B cell (primary cell): ENCODE results near the gene SFXN5. TPM values are rescaled to one million over a fixed set of nuclear protein-coding genes. Genes with fewer than 3 reads are reported as not detected.

Experiments used
- ATAC-seq: fragments of 200-7000 bp; cut with Tn5 transposase; one replicate; pipeline ENCODE4 v1.10.0; 2021; ENCODE audit warnings: low read depth, mild to moderate bottlenecking, moderate number of reproducible peaks, moderate library complexity
- CTCF ChIA-PET: fragments of 350-600 bp; sonication (Branson Sonifier 250); formaldehyde crosslinking; loops from one replicate; lab custom pipeline; 2021; ENCODE audit warnings: antibody characterized with exemption, inconsistent platforms; lab: Charles Lee
- POLR2A ChIA-PET: fragments of 350-600 bp; sonication (Branson Sonifier 250); formaldehyde crosslinking; loops from one replicate; lab custom pipeline; 2021; ENCODE audit warnings: antibody characterized with exemption; lab: Charles Lee
- DNase-seq: peaks from one replicate; pipeline ENCODE4 v3.0.0; 2013
- H2AFZ ChIP-seq: 2 replicates; pipeline ENCODE4 v1.6.1; 2012; ENCODE audit warnings: mild to moderate bottlenecking, low read depth, low read length; ENCODE audit not compliant: insufficient read depth, poor library complexity, severe bottlenecking
- H3K27ac ChIP-seq, 2 donors: 1 replicate in 1 of 2; 2 replicates in 1 of 2; pipeline ENCODE4 v1.5.1; 2012 to 2013; ENCODE audit warnings: low read length in 2 of 2, mild to moderate bottlenecking in 2 of 2, moderate library complexity in 1 of 2
- H3K27me3 ChIP-seq, 4 experiments: fragments of 200-600 bp in 1 of 4; sonication (generic) in 1 of 4; replicated peaks in 1 of 4; 1 replicate in 2 of 4; 2 replicates in 2 of 4; pipeline versions ENCODE4 v1.6.1 to v1.7.0; 2013 to 2016; ENCODE audit warnings: low read length in 3 of 4, mild to moderate bottlenecking in 2 of 4, mixed read lengths in 1 of 4, moderate library complexity in 1 of 4; ENCODE audit not compliant: insufficient read depth in 4 of 4, control insufficient read depth in 3 of 4; ENCODE audit errors: control extremely low read depth in 1 of 4
- H3K36me3 ChIP-seq, 2 experiments: replicated peaks in 1 of 2; 1 replicate in 1 of 2; 2 replicates in 1 of 2; pipeline versions ENCODE4 v1.6.1 to v1.7.1; 2013; ENCODE audit warnings: low read length in 1 of 2; ENCODE audit not compliant: insufficient read depth in 2 of 2, control insufficient read depth in 1 of 2; ENCODE audit errors: control extremely low read depth in 1 of 2, extremely low read depth in 1 of 2
- H3K4me1 ChIP-seq, 2 donors: fragments of 200-600 bp in 1 of 2; sonication (generic) in 1 of 2; 1 replicate in 1 of 2; 2 replicates in 1 of 2; pipeline versions ENCODE4 v1.5.1 to v1.6.1; 2013 to 2017; ENCODE audit warnings: low read length in 2 of 2; ENCODE audit not compliant: control insufficient read depth in 2 of 2, insufficient read depth in 2 of 2
- H3K4me2 ChIP-seq: replicated peaks from 2 replicates; pipeline ENCODE3; 2012; ENCODE audit warnings: mild to moderate bottlenecking, low read depth, low read length; ENCODE audit not compliant: poor library complexity, severe bottlenecking
- H3K4me3 ChIP-seq, 5 experiments: fragments of 200-600 bp in 1 of 5; sonication (generic) in 1 of 5; 1 replicate in 3 of 5; 2 replicates in 2 of 5; pipeline versions ENCODE4 v1.5.1 to v1.7.0; 2011 to 2016; ENCODE audit warnings: low read length in 4 of 5, mild to moderate bottlenecking in 4 of 5, low read depth in 2 of 5, control low read depth in 1 of 5, moderate library complexity in 1 of 5; ENCODE audit not compliant: insufficient read depth in 1 of 5; ENCODE audit errors: control extremely low read depth in 1 of 5, extremely low read depth in 1 of 5
- H3K79me2 ChIP-seq: fragments of 200-600 bp; sonication (generic); one replicate; pipeline ENCODE4 v1.6.0; 2016; ENCODE audit warnings: low read length; ENCODE audit not compliant: control insufficient read depth, insufficient read depth
- H3K9ac ChIP-seq: fragments of 200-600 bp; sonication (generic); 2 replicates; pipeline ENCODE4 v1.6.1; 2017; ENCODE audit warnings: mild to moderate bottlenecking, low read length, moderate library complexity
- H3K9me3 ChIP-seq, 3 donors: one replicate each; pipeline versions ENCODE4 v1.6.1 to v1.7.1; 2013; ENCODE audit warnings: low read length in 2 of 3; ENCODE audit not compliant: control insufficient read depth in 2 of 3, insufficient read depth in 1 of 3; ENCODE audit errors: control extremely low read depth in 1 of 3
- H4K20me1 ChIP-seq: 2 replicates; pipeline ENCODE4 v1.6.0; 2012; ENCODE audit warnings: mild to moderate bottlenecking, low read length; ENCODE audit not compliant: insufficient read depth, control insufficient read depth, poor library complexity, severe bottlenecking
- H3K27ac Mint-ChIP-seq: one replicate; pipeline ENCODE4 v1.8.0; 2021; ENCODE audit warnings: mixed read lengths
- H3K27me3 Mint-ChIP-seq: one replicate; pipeline ENCODE4 v1.8.0; 2021; ENCODE audit warnings: mixed read lengths
- H3K4me1 Mint-ChIP-seq: one replicate; pipeline ENCODE4 v1.8.0; 2021; ENCODE audit warnings: mixed read lengths
- H3K4me3 Mint-ChIP-seq: one replicate; pipeline ENCODE4 v1.8.0; 2021; ENCODE audit warnings: mixed read lengths
- H3K9me3 Mint-ChIP-seq: one replicate; pipeline ENCODE4 v1.8.0; 2022; ENCODE audit warnings: mixed read lengths; ENCODE audit not compliant: insufficient read depth
- CTCF ChIP-seq: fragments of 200-600 bp; IDR thresholded peaks from one replicate; pipeline ENCODE4 v1.8.0; 2022; ENCODE audit warnings: antibody characterized with exemption, mild to moderate bottlenecking
- EZH2 ChIP-seq: IDR thresholded peaks from 2 replicates; pipeline ENCODE4 v1.6.1; 2012; ENCODE audit warnings: borderline replicate concordance, low read depth, mild to moderate bottlenecking, moderate library complexity, low read length; ENCODE audit not compliant: insufficient read depth, poor library complexity, severe bottlenecking
- WGBS: methylation state at CpG from one replicate; pipeline ENCODE4 v1.1.5; 2013; ENCODE audit warnings: missing lambda C conversion rate; ENCODE audit not compliant: insufficient coverage; 5-methylcytosine and 5-hydroxymethylcytosine counted together
- intact Hi-C: fragments of 100-400 bp; cut with micrococcal nuclease; formaldehyde crosslinking; loops from one replicate; pipeline ENCODE4 v1.10.0; 2022
- polyA plus RNA-seq: library from polyadenylated mRNA; depleted of rRNA; stranded (reverse); fragments of >200 nt; gene quantifications from 2 replicates; pipeline ENCODE4 v1.2.3, GENCODE V29; 2012
- total RNA-seq, 2 donors: library from RNA; stranded (reverse); fragments of 120-200 nt in 1 of 2; gene quantifications; 1 replicate in 1 of 2; 2 replicates in 1 of 2; pipeline versions ENCODE4 v1.2.3 to v1.2.4, GENCODE V29; 2013 to 2022

SFXN5 gene
- total and polyA plus RNA-seq, 2 donors (not counting 1 experiment from before 2014, with no cell fraction given), result 8.0 to 16.9 TPM

- CTCF ChIA-PET, result no interaction called here
- Mint-ChIP-seq H3K9me3 (no peaks in the 10 kb centered on the region), H3K4me3 (peak overlapping the region; percentile 14), H3K4me1 (peaks cover 30% of the 10 kb centered on the region), H3K27me3 (peaks cover 64% of the 10 kb centered on the region), H3K27ac (no peak overlapping the region)
- H3K79me2 ChIP-seq, result no peaks in the 10 kb centered on the region
- H3K9me3 ChIP-seq, result peaks cover 0 to 31% (median 0%) of the 10 kb centered on the region in 3 donors
- 8% methylated on average over 2 of the region's 7 CpGs for WGBS
- no peak for DNase-seq
- ATAC-seq, result no peak
- intact Hi-C loops, result loop anchor here (5.0 kb wide), 1 partner anchor 1636 kb away; no protein-coding TSS in a partner anchor
- peaks cover 33 to 47% of the 10 kb centered on the region in 2 donors for H3K4me1 ChIP-seq
- no peak overlapping the region for H3K4me2 ChIP-seq
- H3K4me3 ChIP-seq, result no peak overlapping the region
- H2AFZ ChIP-seq, result no peak overlapping the region
- POLR2A ChIA-PET, result no interaction called here
- no peaks in the 10 kb centered on the region for H3K36me3 ChIP-seq
- no peak for TF ChIP-seq EZH2
- no peak for TF ChIP-seq CTCF
- H3K9ac ChIP-seq, result no peak overlapping the region
- no peak overlapping the region for H3K27ac ChIP-seq
- no peaks in the 10 kb centered on the region for H4K20me1 ChIP-seq
- H3K27me3 ChIP-seq, result peaks cover 0 to 71% (median 66%) of the 10 kb centered on the region in 4 experiments
Measured at GRCh38 chr2:72913486-72914205, 157.9 kb downstream of the SFXN5 start.

GRCh38 chr2:72911256-72911655 is 160.3 kb downstream of the SFXN5 start:
- H3K79me2 ChIP-seq, result no peaks in the 10 kb centered on the region

More at GRCh38 chr2:72911256-72911655, 160.3 kb downstream of the SFXN5 start:
- Histone ChIP-seq H3K4me3 (no peak overlapping the region), H3K9me3 (peaks cover 0 to 16% (median 0%) of the 10 kb centered on the region in 3 donors), H3K27me3 (peaks cover 0 to 68% (median 57%) of the 10 kb centered on the region in 4 experiments), H3K36me3 (no peaks in the 10 kb centered on the region), H3K4me2 (no peak overlapping the region), H3K4me1 (peaks cover 17 to 28% of the 10 kb centered on the region in 2 donors), H2AFZ (no peak overlapping the region), H3K27ac (no peak overlapping the region), H4K20me1 (no peaks in the 10 kb centered on the region), H3K9ac (no peak overlapping the region)
- ChIA-PET POLR2A (no interaction called here), CTCF (no interaction called here)
- WGBS, result 67% methylated on average over 1 of the region's 1 CpG
- intact Hi-C loops, result loop anchor here (5.0 kb wide), 1 partner anchor 1634 kb away; no protein-coding TSS in a partner anchor
- H3K4me3 Mint-ChIP-seq, result no peak overlapping the region
- H3K9me3 Mint-ChIP-seq, result no peaks in the 10 kb centered on the region
- no peak overlapping the region for H3K27ac Mint-ChIP-seq
- DNase-seq, result no peak
- no peak for ATAC-seq
- H3K27me3 Mint-ChIP-seq, result peaks cover 68% of the 10 kb centered on the region
- peaks cover 17% of the 10 kb centered on the region for H3K4me1 Mint-ChIP-seq
- TF ChIP-seq CTCF, result no peak
